H1 (cell line): ENCODE data around the gene MAP2K2. TPM values are rescaled to one million over a fixed set of nuclear protein-coding genes. Genes with fewer than 3 reads are reported as not detected.

Experiments
- ASH2L ChIP-seq: fragments of 200-600, 300-600 bp; sonication (generic); IDR thresholded peaks from one replicate; pipeline ENCODE4 v1.7.1; 2017; ENCODE audit warnings: low read length
- GTF2F1 ChIP-seq: IDR thresholded peaks from 2 replicates; pipeline ENCODE4 v1.6.1; 2012; ENCODE audit warnings: low read depth, low read length, improper control_type of control experiment, borderline replicate concordance
- TAF7 ChIP-seq: optimal IDR thresholded peaks from 2 replicates; pipeline ENCODE3; 2011; ENCODE audit warnings: low read depth, mild to moderate bottlenecking, inconsistent platforms, low read length, moderate library complexity, borderline replicate concordance
- polyA plus RNA-seq, 7 experiments: library from polyadenylated mRNA; depleted of rRNA in 3 of 7; stranded (reverse) in 5 of 7; unstranded in 2 of 7; fragments of >200 nt in 5 of 7; fragments of 200-250 nt in 2 of 7; gene quantifications; 1 replicate in 5 of 7; 2 replicates in 1 of 7; 4 replicates in 1 of 7; pipeline versions ENCODE4 v1.2.1 to v1.2.3, GENCODE V29; 2011 to 2013; ENCODE audit warnings: missing spikeins in 2 of 7, mixed read lengths in 2 of 7
- total RNA-seq: library from RNA; stranded (reverse); fragmentation: NEBNext Ultra II Directional; extraction: Animal tissue kit (Norgen Biotek cat#: 25700); gene quantifications from 2 replicates; pipeline ENCODE4 v1.2.1, GENCODE V29; 2021

The MAP2K2 gene
- total and polyA plus RNA-seq, 2 of the 8 experiments (the other 6 are each of a cell fraction or from before 2014, with no cell fraction given): 111 to 162 TPM

DNA sequence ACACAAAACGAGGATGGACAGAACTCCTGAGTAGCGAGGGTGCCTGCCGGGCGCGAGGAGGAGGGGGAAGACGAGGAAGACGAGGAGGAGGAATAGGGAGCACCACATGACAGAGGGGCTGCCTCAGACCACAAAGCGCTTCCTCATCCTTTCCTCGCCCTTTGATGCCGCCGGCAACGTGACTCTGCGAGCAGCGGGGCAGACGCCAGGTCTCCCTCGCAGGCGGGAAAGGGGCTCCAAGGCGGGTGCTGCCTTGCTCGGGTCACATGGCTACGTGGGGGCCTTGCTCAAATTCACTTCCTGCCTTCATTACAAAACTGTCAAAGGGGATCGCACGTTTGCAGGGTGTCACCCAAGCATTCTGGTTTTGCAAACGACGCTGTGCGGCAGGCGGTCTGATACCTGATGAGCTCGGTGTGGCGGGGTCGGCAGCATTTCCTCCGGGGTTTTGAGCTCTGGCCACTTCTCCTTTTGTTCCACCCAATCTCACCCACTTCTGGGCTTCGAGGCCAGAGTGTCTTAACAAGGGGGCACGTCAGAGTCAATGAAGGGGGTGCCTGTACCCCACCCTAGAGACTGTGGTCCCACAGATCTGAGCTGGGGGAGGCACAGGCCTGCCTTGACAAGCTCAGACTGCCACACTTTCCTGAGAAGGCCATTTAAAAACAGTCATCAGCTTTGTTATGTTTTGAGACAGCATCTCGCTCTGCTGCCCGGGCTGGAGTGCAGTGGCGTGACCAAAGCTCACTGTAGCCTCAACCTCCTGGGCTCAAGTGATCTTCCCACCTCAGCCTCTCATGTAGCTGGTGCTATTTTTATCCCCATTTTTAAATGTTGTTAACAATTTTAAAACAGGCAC, 14.9 kb downstream of the MAP2K2 start (continued):
- TF ChIP-seq ASH2L (no peak), GTF2F1 (no peak), TAF7 (no peak)
